H9 (cell line): ENCODE results near the gene LDB3. TPM values are rescaled to one million over a fixed set of nuclear protein-coding genes. Genes with fewer than 3 reads are reported as not detected.

Experiments used
- DNase-seq: peaks from one replicate; pipeline ENCODE4 v3.0.0-alpha.2; 2017
- H2AFZ ChIP-seq: one replicate; pipeline ENCODE4 v1.6.1; 2013; ENCODE audit warnings: mild to moderate bottlenecking, low read length, control low read depth, moderate library complexity
- H2AK5ac ChIP-seq: 2 replicates; pipeline ENCODE4 v1.6.1; 2013; ENCODE audit warnings: low read length, control low read depth, mixed read lengths; ENCODE audit not compliant: insufficient read length
- H2BK120ac ChIP-seq: one replicate; pipeline ENCODE4 v1.6.1; 2013; ENCODE audit warnings: low read depth, mild to moderate bottlenecking, low read length, control low read depth, inconsistent platforms; ENCODE audit not compliant: poor library complexity, severe bottlenecking
- H2BK12ac ChIP-seq: 2 replicates; pipeline ENCODE4 v1.6.1; 2013; ENCODE audit warnings: low read length, control low read depth, mixed read lengths, low read depth; ENCODE audit not compliant: insufficient read length
- H2BK15ac ChIP-seq: 2 replicates; pipeline ENCODE4 v1.6.1; 2013; ENCODE audit warnings: low read depth, low read length, control low read depth
- H2BK20ac ChIP-seq: one replicate; pipeline ENCODE4 v1.6.1; 2013; ENCODE audit warnings: low read depth, mild to moderate bottlenecking, low read length, control low read depth, inconsistent platforms; ENCODE audit not compliant: poor library complexity, severe bottlenecking
- H2BK5ac ChIP-seq: 2 replicates; pipeline ENCODE4 v1.6.1; 2013; ENCODE audit warnings: low read length, control low read depth, mixed read lengths; ENCODE audit not compliant: insufficient read length
- H3K14ac ChIP-seq: 2 replicates; pipeline ENCODE4 v1.6.1; 2013; ENCODE audit warnings: low read length, control low read depth; ENCODE audit not compliant: insufficient read depth
- H3K18ac ChIP-seq: 2 replicates; pipeline ENCODE4 v1.6.1; 2013; ENCODE audit warnings: low read depth, mild to moderate bottlenecking, mixed read lengths, low read length, control low read depth; ENCODE audit not compliant: insufficient read length
- H3K23ac ChIP-seq: 2 replicates; pipeline ENCODE4 v1.6.1; 2013; ENCODE audit warnings: low read length, control low read depth, mixed read lengths, low read depth; ENCODE audit not compliant: insufficient read length
- H3K23me2 ChIP-seq: 2 replicates; pipeline ENCODE4 v1.6.1; 2013; ENCODE audit warnings: low read depth, mild to moderate bottlenecking, mixed read lengths, low read length, control low read depth; ENCODE audit not compliant: insufficient read length, poor library complexity, severe bottlenecking
- H3K27ac ChIP-seq: 2 replicates; pipeline ENCODE4 v1.5.1; 2013; ENCODE audit warnings: low read length, control low read depth, mixed read lengths, low read depth; ENCODE audit not compliant: insufficient read length
- H3K27me3 ChIP-seq: 2 replicates; pipeline ENCODE4 v1.6.1; 2013; ENCODE audit warnings: low read length, control low read depth, inconsistent platforms; ENCODE audit not compliant: insufficient read depth
- H3K4ac ChIP-seq: 2 replicates; pipeline ENCODE4 v1.6.1; 2013; ENCODE audit warnings: low read depth, mild to moderate bottlenecking, control low read depth, inconsistent platforms, low read length, moderate library complexity
- H3K4me1 ChIP-seq: 2 replicates; pipeline ENCODE4 v1.6.1; 2013; ENCODE audit warnings: low read length, control low read depth, inconsistent platforms; ENCODE audit not compliant: insufficient read depth
- H3K4me2 ChIP-seq: 2 replicates; pipeline ENCODE4 v1.6.1; 2013; ENCODE audit warnings: low read length, control low read depth, mixed read lengths; ENCODE audit not compliant: insufficient read length, insufficient read depth
- H3K56ac ChIP-seq: 2 replicates; pipeline ENCODE4 v1.6.1; 2013; ENCODE audit warnings: low read depth, mild to moderate bottlenecking, mixed read lengths, low read length, control low read depth; ENCODE audit not compliant: insufficient read length
- H3K79me1 ChIP-seq: 2 replicates; pipeline ENCODE4 v1.6.1; 2013; ENCODE audit warnings: low read depth, mild to moderate bottlenecking, moderate library complexity, low read length, control low read depth, inconsistent platforms; ENCODE audit not compliant: insufficient read depth, poor library complexity, severe bottlenecking
- H3K79me2 ChIP-seq: 2 replicates; pipeline ENCODE4 v1.6.1; 2013; ENCODE audit warnings: low read length, control low read depth, inconsistent platforms; ENCODE audit not compliant: insufficient read depth
- H3K9ac ChIP-seq: 2 replicates; pipeline ENCODE4 v1.6.1; 2013; ENCODE audit warnings: low read length, control low read depth, mixed read lengths; ENCODE audit not compliant: insufficient read length; ENCODE audit errors: extremely low read depth
- H3K9me3 ChIP-seq: one replicate; pipeline ENCODE4 v1.6.1; 2013; ENCODE audit warnings: low read depth, low read length, inconsistent platforms; ENCODE audit not compliant: control insufficient read depth
- H3T11ph ChIP-seq: one replicate; pipeline ENCODE4 v1.6.1; 2013; ENCODE audit warnings: mild to moderate bottlenecking, low read length, control low read depth, inconsistent platforms
- H4K20me1 ChIP-seq: one replicate; pipeline ENCODE4 v1.6.1; 2013; ENCODE audit not compliant: control insufficient read depth, insufficient read length, insufficient read depth
- H4K5ac ChIP-seq: 2 replicates; pipeline ENCODE4 v1.6.1; 2013; ENCODE audit warnings: low read depth, mild to moderate bottlenecking, mixed read lengths, low read length, control low read depth; ENCODE audit not compliant: insufficient read length
- H4K8ac ChIP-seq: replicated peaks from 2 replicates; pipeline ENCODE4 v1.6.1; 2013; ENCODE audit warnings: low read length, control low read depth, mixed read lengths, low read depth; ENCODE audit not compliant: insufficient read length
- H4K91ac ChIP-seq: 2 replicates; pipeline ENCODE4 v1.6.1; 2013; ENCODE audit warnings: low read depth, mild to moderate bottlenecking, moderate library complexity, mixed read lengths, low read length, control low read depth; ENCODE audit not compliant: insufficient read length
- H3K27ac Mint-ChIP-seq, 3 experiments: 2 replicates in 2 of 3; 3 replicates in 1 of 3; pipeline ENCODE4 v1.8.0; 2020 to 2021; ENCODE audit warnings: mixed read lengths in 3 of 3, mild to moderate bottlenecking in 1 of 3, moderate library complexity in 1 of 3
- H3K27me3 Mint-ChIP-seq: 2 replicates; pipeline ENCODE4 v1.8.0; 2021; ENCODE audit warnings: low read depth, mild to moderate bottlenecking, moderate library complexity, mixed read lengths
- H3K36me3 Mint-ChIP-seq, 3 experiments: 2 replicates in 2 of 3; 3 replicates in 1 of 3; pipeline ENCODE4 v1.8.0; 2020 to 2021; ENCODE audit warnings: low read depth in 3 of 3, mixed read lengths in 3 of 3; ENCODE audit not compliant: insufficient read depth in 1 of 3
- H3K4me1 Mint-ChIP-seq, 2 experiments: 2 replicates each; pipeline ENCODE4 v1.8.0; 2020; ENCODE audit warnings: mixed read lengths in 2 of 2
- H3K4me3 Mint-ChIP-seq, 2 experiments: 2 replicates in 1 of 2; 3 replicates in 1 of 2; pipeline ENCODE4 v1.8.0; 2020 to 2021; ENCODE audit warnings: mild to moderate bottlenecking in 2 of 2, mixed read lengths in 2 of 2, moderate library complexity in 1 of 2
- H3K9me3 Mint-ChIP-seq, 2 experiments: 2 replicates in 1 of 2; 3 replicates in 1 of 2; pipeline ENCODE4 v1.8.0; 2020; ENCODE audit warnings: mild to moderate bottlenecking in 2 of 2, mixed read lengths in 2 of 2, moderate library complexity in 1 of 2
- WGBS: extraction: QIAGEN DNeasy Blood & Tissue Kit; methylation state at CpG from one replicate; pipeline ENCODE4 v1.1.7; 2013; ENCODE audit warnings: missing lambda C conversion rate, low lambda C conversion rate, mixed read lengths; ENCODE audit not compliant: insufficient read length; ENCODE audit errors: extremely low coverage; 5-methylcytosine and 5-hydroxymethylcytosine counted together
- total RNA-seq: library from RNA; stranded (reverse); gene quantifications from 2 replicates; pipeline ENCODE4 v1.2.1, GENCODE V29; 2021
- TF ChIP-seq, protein P1 (sequence below): fragments of 200-600 bp; sonication (generic); conservative IDR thresholded peaks from 3 replicates; pipeline ENCODE4 v1.8.0; 2021; ENCODE audit warnings: antibody characterized with exemption, mild to moderate bottlenecking

The LDB3 gene
- total RNA-seq, 1 experiment from 2014 or later: 0.17 TPM

GRCh38 chr10:86636311-86636710 is 32.0 kb upstream of the LDB3 start:
- Histone ChIP-seq H2BK20ac (no peak overlapping the region), H3K14ac (no peak overlapping the region), H2AFZ (no peak overlapping the region), H3K9me3 (no peaks in the 10 kb centered on the region), H3K18ac (no peak overlapping the region), H3K23me2 (peaks cover 4% of the 10 kb centered on the region), H3K23ac (no peak overlapping the region), H2BK12ac (no peak overlapping the region), H2BK120ac (no peak overlapping the region), H3K56ac (no peak overlapping the region), H3K27ac (no peak overlapping the region), H4K20me1 (no peaks in the 10 kb centered on the region), H2AK5ac (no peak overlapping the region), H3K4me1 (no peaks in the 10 kb centered on the region; the same call in 1 of the 2 replicates), H4K91ac (no peak overlapping the region), H3T11ph (no peak overlapping the region), H3K4ac (no peak overlapping the region), H3K27me3 (0 out of 2 replicates have a peak, but pooled peaks cover 2% of the 10 kb centered on the region), H3K79me1 (no peaks in the 10 kb centered on the region), H3K79me2 (no peaks in the 10 kb centered on the region), H4K5ac (no peak overlapping the region), H3K9ac (no peak overlapping the region), H2BK15ac (no peak overlapping the region), H4K8ac (no peak overlapping the region), H3K4me2 (no peak overlapping the region), H2BK5ac (no peak overlapping the region)
- no peak overlapping the region for H3K27ac Mint-ChIP-seq
- peaks cover 0 to under 1% of the 10 kb centered on the region in 2 experiments; a peak in 2 of 5 replicates for H3K9me3 Mint-ChIP-seq
- TF ChIP-seq, protein P1, sequence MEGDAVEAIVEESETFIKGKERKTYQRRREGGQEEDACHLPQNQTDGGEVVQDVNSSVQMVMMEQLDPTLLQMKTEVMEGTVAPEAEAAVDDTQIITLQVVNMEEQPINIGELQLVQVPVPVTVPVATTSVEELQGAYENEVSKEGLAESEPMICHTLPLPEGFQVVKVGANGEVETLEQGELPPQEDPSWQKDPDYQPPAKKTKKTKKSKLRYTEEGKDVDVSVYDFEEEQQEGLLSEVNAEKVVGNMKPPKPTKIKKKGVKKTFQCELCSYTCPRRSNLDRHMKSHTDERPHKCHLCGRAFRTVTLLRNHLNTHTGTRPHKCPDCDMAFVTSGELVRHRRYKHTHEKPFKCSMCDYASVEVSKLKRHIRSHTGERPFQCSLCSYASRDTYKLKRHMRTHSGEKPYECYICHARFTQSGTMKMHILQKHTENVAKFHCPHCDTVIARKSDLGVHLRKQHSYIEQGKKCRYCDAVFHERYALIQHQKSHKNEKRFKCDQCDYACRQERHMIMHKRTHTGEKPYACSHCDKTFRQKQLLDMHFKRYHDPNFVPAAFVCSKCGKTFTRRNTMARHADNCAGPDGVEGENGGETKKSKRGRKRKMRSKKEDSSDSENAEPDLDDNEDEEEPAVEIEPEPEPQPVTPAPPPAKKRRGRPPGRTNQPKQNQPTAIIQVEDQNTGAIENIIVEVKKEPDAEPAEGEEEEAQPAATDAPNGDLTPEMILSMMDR: no peak
- no peak overlapping the region for H3K4me3 Mint-ChIP-seq
- no peak for DNase-seq
- peaks cover 4 to 11% of the 10 kb centered on the region in 2 experiments; a peak in 3 of 4 replicates for H3K4me1 Mint-ChIP-seq
- H3K27me3 Mint-ChIP-seq: peaks cover 33% of the 10 kb centered on the region
- no CpG with 5 or more reads among the region's 2 CpGs for whole genome bisulfite sequencing
- no peaks in the 10 kb centered on the region for H3K36me3 Mint-ChIP-seq
